8988T (cell line): Measurements from ENCODE around the gene SAA1.

Source experiments
- DNase-seq: peaks from one replicate; pipeline ENCODE4 v3.0.0; 2011

Gene SAA1

GRCh38 chr11:18312663-18313420 lies 46.8 kb downstream of the SAA1 start:
- no peak for DNase-seq

- no peak for DNase-seq
Measured at GRCh38 chr11:18313965-18314763, 48.1 kb downstream of the SAA1 start.

GRCh38 chr11:18314784-18315523 lies 48.9 kb downstream of the SAA1 start:
- no peak for DNase-seq

GRCh38 chr11:18315893-18316292 lies 49.8 kb downstream of the SAA1 start:
- no peak for DNase-seq

- no peak for DNase-seq
Measured at GRCh38 chr11:18317551-18317950, 51.5 kb downstream of the SAA1 start.
